NCI-H2107 treated with DMSO at 0.1 percent for 48 hours (cell line): Measurements from ENCODE around the gene CEP350.

Source experiments
- DNase-seq: peaks from one replicate; lab custom pipeline; 2025; ENCODE audit not compliant: unreplicated experiment; lab: John Stamatoyannopoulos, UW

The CEP350 gene

DNA sequence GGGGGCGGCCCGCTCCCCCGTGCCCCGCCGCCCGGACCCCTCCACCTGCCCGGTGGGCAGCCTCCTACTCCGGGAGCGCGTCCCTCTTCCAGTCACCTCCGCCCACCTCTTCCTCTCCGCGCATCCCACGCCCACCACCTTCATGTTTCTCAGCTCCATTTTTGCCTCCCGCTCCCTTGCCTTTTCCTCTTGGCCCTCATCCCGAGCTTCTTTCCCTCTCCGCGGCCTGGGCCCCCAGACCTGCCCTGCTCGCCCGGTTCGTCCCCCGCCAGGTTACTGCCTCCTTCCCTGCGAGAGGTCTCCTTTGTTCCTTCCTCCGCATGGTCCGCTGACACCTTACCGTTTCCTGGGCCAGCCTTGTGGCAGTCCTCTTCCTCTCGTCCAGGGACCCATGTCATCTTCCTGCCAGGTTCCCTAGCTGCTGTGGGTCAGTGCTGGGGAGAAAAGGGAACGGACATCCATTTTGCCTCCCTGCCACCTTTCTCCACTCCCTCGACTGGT is 200.6 kb downstream of the CEP350 start:
- DNase-seq, result peak; percentile 14

DNA sequence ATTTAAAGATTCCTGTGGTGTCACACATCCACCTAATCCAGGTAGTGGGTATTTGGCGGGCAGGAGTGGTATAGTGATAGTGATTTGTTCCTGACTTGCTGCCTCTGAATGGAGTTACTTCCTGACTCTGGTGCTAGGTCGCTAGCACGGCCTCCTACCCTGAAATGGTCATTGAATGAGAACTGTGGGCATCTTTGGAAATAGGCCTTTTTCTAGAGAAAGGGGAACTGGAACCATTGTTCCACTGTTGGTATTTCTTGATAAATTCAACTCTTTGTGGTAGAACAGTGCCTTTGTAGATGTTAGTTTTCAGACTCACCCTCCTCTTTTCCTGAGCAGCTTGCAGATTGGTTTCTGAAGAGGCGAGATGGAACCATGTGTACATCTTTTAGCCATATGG is 201.6 kb downstream of the CEP350 start:
- no peak for DNase-seq

DNA sequence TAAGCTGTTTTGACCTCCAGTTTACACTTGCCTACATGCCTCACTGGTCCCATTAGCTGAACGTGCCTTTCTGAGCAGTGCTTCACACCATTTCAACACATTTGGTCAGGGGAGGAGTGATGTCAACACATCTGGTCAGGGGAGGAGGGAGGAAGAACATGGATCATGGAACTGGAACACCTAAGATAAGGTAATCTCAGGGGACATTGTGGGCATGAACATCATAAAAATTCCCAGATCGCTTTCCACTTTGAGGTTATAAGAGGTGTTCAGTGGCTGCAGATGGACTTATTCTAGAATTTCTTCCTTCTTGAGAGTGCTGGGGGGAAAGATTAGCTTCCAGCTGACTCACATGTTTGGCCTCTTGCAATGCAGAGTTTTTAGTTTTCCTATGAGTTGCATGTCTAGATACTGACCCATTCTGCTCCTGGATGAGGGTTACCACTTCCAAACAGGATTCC is 202.1 kb downstream of the CEP350 start:
- DNase-seq, result no peak

DNA sequence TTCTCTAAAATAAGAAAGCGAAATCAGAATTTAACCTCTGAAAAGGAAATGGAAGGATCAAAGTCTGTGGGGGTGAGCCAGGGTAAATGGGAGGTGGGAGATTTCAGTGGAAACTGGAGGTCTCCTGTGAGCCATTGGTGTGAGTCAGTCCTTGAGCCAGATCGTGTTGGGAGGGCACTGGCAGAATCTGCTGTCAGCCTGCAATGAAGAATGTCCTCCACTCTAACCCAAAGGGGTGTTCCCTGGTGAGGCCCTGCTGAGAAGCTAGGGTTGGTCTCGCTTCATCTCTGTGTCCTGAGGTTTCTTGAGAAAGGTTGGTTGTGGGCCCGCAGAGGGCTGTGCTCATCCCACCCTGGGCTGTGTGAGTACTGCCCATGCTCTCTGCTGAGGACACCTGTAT is 202.5 kb downstream of the CEP350 start:
- no peak for DNase-seq

DNA sequence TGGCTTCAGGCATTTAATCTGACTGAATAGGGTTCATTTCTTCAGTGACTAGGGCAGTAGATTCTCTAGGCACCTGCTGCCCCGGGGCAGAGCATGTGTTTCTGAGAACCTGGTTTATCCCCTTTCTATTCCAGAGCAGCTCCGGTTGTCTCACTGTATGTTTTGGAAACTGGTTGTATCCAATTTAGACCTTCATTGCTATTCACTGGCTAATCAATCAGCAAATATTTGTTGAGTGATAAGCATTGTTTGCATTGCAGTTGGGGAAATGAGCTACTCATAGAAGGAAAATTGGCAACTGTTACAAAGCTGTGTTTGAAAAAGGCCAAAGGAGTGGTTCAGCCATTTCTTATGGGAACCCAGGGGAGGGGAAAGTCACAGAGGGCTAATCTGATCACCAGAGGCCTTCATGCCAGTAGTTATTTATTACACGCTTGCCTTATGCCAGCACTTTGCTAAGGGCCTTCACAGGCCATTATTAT is 203.0 kb downstream of the CEP350 start:
- no peak for DNase-seq

DNA sequence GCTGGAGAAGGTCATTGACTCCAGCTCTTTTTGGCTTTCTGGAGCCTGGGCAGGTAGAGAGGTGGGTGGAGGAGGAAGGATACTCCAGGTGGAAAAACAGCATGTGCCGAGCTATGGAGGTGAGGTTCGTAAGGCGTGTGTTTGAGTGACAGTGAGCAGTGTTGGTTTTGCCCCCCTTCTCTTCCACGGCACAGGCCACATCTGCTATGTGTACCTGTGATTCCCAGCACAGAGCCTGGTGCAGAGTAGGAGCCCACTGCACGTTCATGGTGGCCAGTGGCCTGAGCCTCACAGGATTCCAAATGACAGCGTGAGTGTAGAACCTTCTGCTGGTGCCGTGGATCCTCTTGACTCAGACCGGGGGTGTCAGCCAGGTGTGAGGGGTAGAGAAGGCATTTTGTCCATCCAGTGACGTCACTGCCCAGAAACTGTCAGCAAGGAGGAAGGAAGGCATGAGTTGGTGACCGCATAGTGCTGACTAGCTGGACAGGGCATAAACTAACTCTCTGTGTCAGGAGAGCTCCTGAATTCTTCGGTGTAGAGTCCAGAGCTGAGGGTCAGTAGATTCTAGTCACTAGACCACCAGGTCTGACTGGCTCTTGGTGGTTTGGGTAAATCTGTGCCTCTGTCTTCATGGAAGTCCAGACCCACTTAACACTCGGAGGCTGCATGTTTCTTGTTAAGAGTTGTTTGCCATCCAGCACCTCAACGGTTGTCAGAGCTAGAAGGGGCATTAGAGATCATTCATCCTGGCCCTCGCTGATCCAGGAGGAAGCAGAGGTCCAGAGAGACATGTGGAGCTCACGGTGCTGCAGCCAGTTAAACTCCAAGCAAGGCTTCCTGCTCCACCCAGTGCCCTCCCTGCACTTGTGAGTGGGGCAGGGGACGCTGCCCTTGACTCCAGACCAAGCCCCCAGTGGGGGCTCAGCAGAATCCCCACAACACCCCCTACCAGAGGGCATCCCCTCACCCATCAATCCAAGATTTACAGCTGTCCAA is 203.8 kb downstream of the CEP350 start:
- no peak for DNase-seq

DNA sequence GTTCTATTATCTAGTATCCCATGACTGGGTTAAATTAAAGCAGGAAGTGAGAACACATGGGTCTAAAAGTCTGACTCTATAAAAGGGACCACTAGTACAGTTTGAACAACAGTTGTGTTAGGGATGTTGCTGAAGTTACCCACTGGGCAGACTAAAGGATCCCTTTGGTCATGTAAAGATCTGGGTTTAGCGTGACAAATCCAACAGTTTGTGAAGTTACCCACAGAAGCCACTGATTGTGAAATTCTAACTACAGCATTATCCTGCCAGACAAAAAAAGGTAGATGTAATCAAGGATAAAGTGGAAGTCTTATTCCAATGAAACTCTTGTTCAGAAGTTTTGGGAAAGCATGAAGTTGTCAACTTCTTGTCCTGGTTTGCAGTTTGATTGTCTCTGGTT is 205.7 kb downstream of the CEP350 start:
- no peak for DNase-seq

DNA sequence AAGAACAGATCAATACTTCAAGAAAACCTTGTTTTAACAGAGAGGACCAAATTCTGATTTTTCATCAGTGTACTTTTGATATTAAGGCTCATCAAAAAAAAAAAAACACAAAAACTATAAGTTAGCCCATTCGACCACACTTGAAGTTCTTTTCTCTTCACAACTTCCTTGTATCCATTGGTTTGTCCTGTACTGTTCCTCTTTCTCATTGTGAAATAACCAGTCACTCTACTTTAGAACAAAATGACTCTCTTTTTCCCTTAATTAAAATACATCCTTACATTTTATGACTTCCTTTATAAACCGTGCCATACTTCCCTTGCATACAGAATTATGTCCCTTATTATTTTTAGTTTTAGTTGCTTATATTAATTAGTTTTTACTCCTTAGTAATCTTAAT is 208.4 kb downstream of the CEP350 start:
- DNase-seq, result no peak
